ENCODE results near the gene SMARCC2. TPM values are rescaled to one million over a fixed set of nuclear protein-coding genes. Genes with fewer than 3 reads are reported as not detected.

The SMARCC2 gene
- total and polyA plus RNA-seq, 2 of the 13 experiments (the other 11 are each of a cell fraction or from before 2014, with no cell fraction given) = 21.3 to 24.1 TPM

- TF ChIP-seq MTF1 (CRISPR knock-in tag; IDR thresholded peaks at IDR 0.05) (no peak), ZNF292 (CRISPR knock-in tag; IDR thresholded peaks at IDR 0.05; ENCODE audit: borderline replicate concordance, low read depth) (peak; percentile 34; the same call in 1 of the 2 replicates), CENPBD1 (CRISPR knock-in tag; IDR thresholded peaks at IDR 0.05; ENCODE audit: borderline replicate concordance, low read depth) (no peak), CTCF (CRISPR knock-in tag; IDR thresholded peaks at IDR 0.05) (no peak; the same call in 1 of the 2 replicates), ZNF329 (CRISPR knock-in tag; IDR thresholded peaks at IDR 0.05; ENCODE audit: low read depth) (no peak), ZNF644 (CRISPR knock-in tag; IDR thresholded peaks at IDR 0.05; ENCODE audit: low read depth) (no peak), POLR2G (IDR thresholded peaks at IDR 0.05; ENCODE audit: low read depth, low read length) (peak; percentile 57), ZNF512B (CRISPR knock-in tag; IDR thresholded peaks at IDR 0.05; ENCODE audit: borderline replicate concordance) (0 out of 2 replicates have a peak, but pooled peaks have one; percentile 61), FOXO4 (CRISPR knock-in tag; conservative IDR thresholded peaks at IDR 0.05) (no peak), HOXA5 (CRISPR knock-in tag; IDR thresholded peaks at IDR 0.05) (0 out of 2 replicates have a peak, but pooled peaks have one; percentile 23), IRF9 (CRISPR knock-in tag; IDR thresholded peaks at IDR 0.05; ENCODE audit: borderline replicate concordance) (no peak), ISL2 (CRISPR knock-in tag; IDR thresholded peaks at IDR 0.05) (no peak), ZNF790 (CRISPR knock-in tag; IDR thresholded peaks at IDR 0.05; ENCODE audit: borderline replicate concordance) (no peak), MAFK (conservative IDR thresholded peaks at IDR 0.05 in 1 of 2, IDR thresholded peaks at IDR 0.05 in 1 of 2; ENCODE audit: low read length in 2 of 2) (no peak), ZNF430 (CRISPR knock-in tag; IDR thresholded peaks at IDR 0.05) (no peak), CC2D1A (CRISPR knock-in tag; IDR thresholded peaks at IDR 0.05) (no peak), KLF12 (CRISPR knock-in tag; IDR thresholded peaks at IDR 0.05; ENCODE audit: borderline replicate concordance) (no peak), DZIP1 (CRISPR knock-in tag; IDR thresholded peaks at IDR 0.05) (no peak)
Observed at GRCh38 chr12:56129206-56129941, 59.9 kb downstream of the SMARCC2 start (continued).
